ENCODE results near the gene LCK.

Gene LCK

GRCh38 chr1:32250893-32251716 is at the start of gene LCK:
TSS of gene LCK (plus strand) at chr1:32251265. CDS start at chr1:32274330, 23,065 bp downstream.
- no peaks in the 10 kb centered on the region for H3K9me3 Mint-ChIP-seq
- H3K4me1 Mint-ChIP-seq (ENCODE audit: low read depth): peaks cover 38% of the 10 kb centered on the region
- H3K36me3 Mint-ChIP-seq (ENCODE audit: low read depth): no peaks in the 10 kb centered on the region
- H3K27ac Mint-ChIP-seq: no peak within 1 kb of the TSS
- H3K27me3 Mint-ChIP-seq: peaks cover 44% of the 10 kb centered on the region
- intact Hi-C loops (cut with micrococcal nuclease): no loop called here
- no peak within 1 kb of the TSS for H3K4me3 Mint-ChIP-seq

- peak overlapping the region; percentile 83 for H3K27ac Mint-ChIP-seq
Observed at GRCh38 chr1:32204943-32205361, 46.1 kb upstream of the LCK start.

GRCh38 chr1:32205401-32206370 is 45.4 kb upstream of the LCK start, which contains the start of gene IQCC:
TSS of gene IQCC (plus strand) at chr1:32205671. CDS start at chr1:32205682, 11 bp downstream.
- H3K27me3 Mint-ChIP-seq: peaks cover 13% of the 10 kb centered on the region
- intact Hi-C loops (cut with micrococcal nuclease): no loop called here

More at GRCh38 chr1:32204943-32205361, 46.1 kb upstream of the LCK start:
- Mint-ChIP-seq H3K36me3 (ENCODE audit: low read depth) (peaks cover 8% of the 10 kb centered on the region), H3K4me3 (peak overlapping the region; percentile 84), H3K27me3 (peaks cover 13% of the 10 kb centered on the region), H3K9me3 (no peaks in the 10 kb centered on the region), H3K4me1 (ENCODE audit: low read depth) (peaks cover 56% of the 10 kb centered on the region)
- intact Hi-C loops (cut with micrococcal nuclease): loop anchor here (5.0 kb wide), 1 partner anchor 187 kb away; the partner anchor contains the start of gene BSDC1

GRCh38 chr1:32208469-32208868 is 42.6 kb upstream of the LCK start:
- peaks cover 30% of the 10 kb centered on the region for H3K4me1 Mint-ChIP-seq (ENCODE audit: low read depth)
- H3K4me3 Mint-ChIP-seq: no peak overlapping the region
- no peak overlapping the region for H3K27ac Mint-ChIP-seq
- H3K36me3 Mint-ChIP-seq (ENCODE audit: low read depth): peaks cover 15% of the 10 kb centered on the region
- peaks cover 3% of the 10 kb centered on the region for H3K27me3 Mint-ChIP-seq
- intact Hi-C loops (cut with micrococcal nuclease): no loop called here
- no peaks in the 10 kb centered on the region for H3K9me3 Mint-ChIP-seq

More at GRCh38 chr1:32205401-32206370, 45.4 kb upstream of the LCK start, which contains the start of gene IQCC:
- peak within 1 kb of the TSS; percentile 84 for H3K4me3 Mint-ChIP-seq
- peaks cover 8% of the 10 kb centered on the region for H3K36me3 Mint-ChIP-seq (ENCODE audit: low read depth)
- H3K4me1 Mint-ChIP-seq (ENCODE audit: low read depth): peaks cover 49% of the 10 kb centered on the region
- no peaks in the 10 kb centered on the region for H3K9me3 Mint-ChIP-seq
- peak within 1 kb of the TSS; percentile 83 for H3K27ac Mint-ChIP-seq

GRCh38 chr1:32208891-32209328 is 42.2 kb upstream of the LCK start, which contains the start of gene DCDC2B:
TSS of gene DCDC2B (plus strand) at chr1:32209089. CDS start at chr1:32209094, 5 bp downstream.
- no peaks in the 10 kb centered on the region for H3K9me3 Mint-ChIP-seq
- H3K27me3 Mint-ChIP-seq: peaks cover 3% of the 10 kb centered on the region
- intact Hi-C loops (cut with micrococcal nuclease): no loop called here
- peaks cover 30% of the 10 kb centered on the region for H3K4me1 Mint-ChIP-seq (ENCODE audit: low read depth)
- no peak within 1 kb of the TSS for H3K27ac Mint-ChIP-seq
- H3K36me3 Mint-ChIP-seq (ENCODE audit: low read depth): peaks cover 19% of the 10 kb centered on the region
- H3K4me3 Mint-ChIP-seq: no peak within 1 kb of the TSS

GRCh38 chr1:32215629-32216480 is 35.2 kb upstream of the LCK start:
- no peaks in the 10 kb centered on the region for H3K9me3 Mint-ChIP-seq
- intact Hi-C loops (cut with micrococcal nuclease): loop anchor here (5.0 to 10.0 kb wide), 2 partner anchors 159 to 196 kb away; no protein-coding TSS in a partner anchor
- peaks cover 33% of the 10 kb centered on the region for H3K4me1 Mint-ChIP-seq (ENCODE audit: low read depth)
- peaks cover 77% of the 10 kb centered on the region for H3K36me3 Mint-ChIP-seq (ENCODE audit: low read depth)
- H3K27me3 Mint-ChIP-seq: no peaks in the 10 kb centered on the region
- H3K27ac Mint-ChIP-seq: peak overlapping the region; percentile 70
- no peak overlapping the region for H3K4me3 Mint-ChIP-seq

GRCh38 chr1:32216566-32216965 is 34.5 kb upstream of the LCK start:
- no peaks in the 10 kb centered on the region for H3K27me3 Mint-ChIP-seq
- H3K4me1 Mint-ChIP-seq (ENCODE audit: low read depth): peaks cover 40% of the 10 kb centered on the region
- no peak overlapping the region for H3K4me3 Mint-ChIP-seq
- peaks cover 77% of the 10 kb centered on the region for H3K36me3 Mint-ChIP-seq (ENCODE audit: low read depth)
- no peaks in the 10 kb centered on the region for H3K9me3 Mint-ChIP-seq
- H3K27ac Mint-ChIP-seq: peak overlapping the region; percentile 70
- intact Hi-C loops (cut with micrococcal nuclease): loop anchor here (5.0 to 10.0 kb wide), 2 partner anchors 158 to 196 kb away; no protein-coding TSS in a partner anchor

- Mint-ChIP-seq H3K27me3 (no peaks in the 10 kb centered on the region), H3K4me1 (ENCODE audit: low read depth) (peaks cover 58% of the 10 kb centered on the region), H3K9me3 (no peaks in the 10 kb centered on the region), H3K4me3 (no peak overlapping the region), H3K27ac (no peak overlapping the region), H3K36me3 (ENCODE audit: low read depth) (peaks cover 79% of the 10 kb centered on the region)
- intact Hi-C loops (cut with micrococcal nuclease): loop anchor here (5.0 to 10.0 kb wide), 2 partner anchors 156 to 193 kb away; no protein-coding TSS in a partner anchor
Observed at GRCh38 chr1:32219022-32219421, 32.0 kb upstream of the LCK start.

- Mint-ChIP-seq H3K4me3 (peak overlapping the region; percentile 96), H3K9me3 (no peaks in the 10 kb centered on the region), H3K4me1 (ENCODE audit: low read depth) (peaks cover 51% of the 10 kb centered on the region), H3K36me3 (ENCODE audit: low read depth) (peaks cover 79% of the 10 kb centered on the region), H3K27me3 (no peaks in the 10 kb centered on the region), H3K27ac (peak overlapping the region; percentile 95)
- intact Hi-C loops (cut with micrococcal nuclease): no loop called here
Observed at GRCh38 chr1:32220746-32221580, 30.1 kb upstream of the LCK start.

- intact Hi-C loops (cut with micrococcal nuclease): no loop called here
- H3K27ac Mint-ChIP-seq: peak overlapping the region; percentile 95
- no peaks in the 10 kb centered on the region for H3K27me3 Mint-ChIP-seq
- H3K9me3 Mint-ChIP-seq: no peaks in the 10 kb centered on the region
- H3K4me1 Mint-ChIP-seq (ENCODE audit: low read depth): peaks cover 45% of the 10 kb centered on the region
- peaks cover 79% of the 10 kb centered on the region for H3K36me3 Mint-ChIP-seq (ENCODE audit: low read depth)
- H3K4me3 Mint-ChIP-seq: peak overlapping the region; percentile 96
Observed at GRCh38 chr1:32221581-32221979, 29.5 kb upstream of the LCK start.

- intact Hi-C loops (cut with micrococcal nuclease): loop anchor here (2.0 kb wide), 1 partner anchor 19 kb away; no protein-coding TSS in a partner anchor
- peak within 1 kb of the TSS; percentile 96 for H3K4me3 Mint-ChIP-seq
- peaks cover 79% of the 10 kb centered on the region for H3K36me3 Mint-ChIP-seq (ENCODE audit: low read depth)
- no peaks in the 10 kb centered on the region for H3K27me3 Mint-ChIP-seq
- peaks cover 39% of the 10 kb centered on the region for H3K4me1 Mint-ChIP-seq (ENCODE audit: low read depth)
- H3K9me3 Mint-ChIP-seq: no peaks in the 10 kb centered on the region
- peak within 1 kb of the TSS; percentile 95 for H3K27ac Mint-ChIP-seq
Observed at GRCh38 chr1:32221980-32222755, 28.9 kb upstream of the LCK start, which contains the start of the genes EIF3I and TMEM234. TSS of gene EIF3I (plus strand) at chr1:32222407. CDS start at chr1:32222442, 35 bp downstream. TSS of gene TMEM234 (minus strand) at chr1:32222353. CDS start at chr1:32222322, 31 bp downstream.

All from dendritic cell treated with granulocyte-macrophage colony-stimulating factor and Interleukin-4, amounts not matched to agents 40 ng/mL and 50 ng/mL, for 4 days (primary cell).